HG03060 (cell line): ENCODE results near the gene GOLPH3L.
"Not testable (repeated sequence)": the region's sequence is repeated elsewhere in the genome, so short reads cannot be mapped to it uniquely, and the experiment has no call there.

Experiments
- ATAC-seq: cut with Tn5 transposase; IDR thresholded peaks from one replicate; pipeline ENCODE4 v1.9.1; 2021; ENCODE audit warnings: low read depth, moderate number of reproducible peaks; ENCODE audit not compliant: unreplicated experiment

Gene GOLPH3L

GRCh38 chr1:150696995-150697927 is at the start of gene GOLPH3L:
Gene GOLPH3L, minus strand, starts transcription at chr1:150697154. Its CDS starts 2,316 bp downstream, at chr1:150694838.
- ATAC-seq = peak; percentile 95

DNA sequence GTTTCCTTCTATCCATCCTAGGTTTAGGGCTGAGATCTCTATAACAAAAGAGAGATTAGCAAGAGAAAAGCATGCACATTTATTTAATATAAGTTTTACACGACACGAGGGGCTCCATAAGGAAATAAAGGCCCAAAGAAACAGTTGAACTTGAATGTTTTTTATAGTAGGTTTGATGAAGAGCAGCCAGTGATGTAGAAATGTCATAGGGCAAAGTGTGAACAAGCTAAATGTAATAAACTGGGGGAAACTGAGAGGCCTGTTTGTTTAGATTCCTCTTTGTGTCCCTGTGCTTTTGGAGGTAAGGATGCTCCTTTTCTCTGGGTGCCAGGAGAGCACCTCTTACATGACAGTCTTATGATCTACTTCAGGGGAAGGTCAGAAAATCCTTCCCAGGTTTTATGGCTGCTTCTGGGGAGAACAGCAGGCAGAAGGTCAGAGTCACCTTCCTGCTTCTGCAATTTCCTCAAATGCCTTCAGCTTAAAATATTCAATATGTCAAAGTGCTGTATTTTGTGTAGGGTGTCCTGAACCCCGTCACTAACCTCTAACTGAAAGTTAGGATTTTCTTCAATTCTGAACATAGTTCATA is 33.3 kb upstream of the GOLPH3L start:
- no peak for ATAC-seq

- ATAC-seq = no peak
Measured at GRCh38 chr1:150724336-150724735, 27.4 kb upstream of the GOLPH3L start.

DNA sequence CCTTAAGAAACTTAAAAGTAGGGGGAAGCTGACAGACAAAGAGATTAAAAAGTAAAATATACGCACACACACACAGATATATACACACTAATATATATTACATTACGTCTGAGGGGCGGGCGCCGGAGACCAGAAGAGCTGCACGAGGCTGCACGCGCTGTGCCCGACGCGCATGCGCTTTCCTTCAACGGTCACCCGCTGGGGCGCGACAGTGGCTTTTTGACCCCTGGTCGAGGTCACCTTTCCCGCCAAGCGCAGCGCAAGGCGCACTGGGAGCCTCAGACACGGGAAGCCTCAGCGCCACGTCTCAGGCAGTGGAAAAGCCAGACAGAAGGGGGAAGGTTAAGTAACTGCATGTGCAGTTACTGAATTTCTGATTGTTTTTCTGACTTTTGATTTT is 23.7 kb upstream of the GOLPH3L start, which contains the start of gene HORMAD1:
Gene HORMAD1 (minus strand): TSS at position 193 of the 400 bp plus-strand sequence. CDS start 1,390 bp downstream, outside the sequence.
- no peak for ATAC-seq

GRCh38 chr1:150720098-150720497 is 23.1 kb upstream of the GOLPH3L start:
- ATAC-seq = no peak

DNA sequence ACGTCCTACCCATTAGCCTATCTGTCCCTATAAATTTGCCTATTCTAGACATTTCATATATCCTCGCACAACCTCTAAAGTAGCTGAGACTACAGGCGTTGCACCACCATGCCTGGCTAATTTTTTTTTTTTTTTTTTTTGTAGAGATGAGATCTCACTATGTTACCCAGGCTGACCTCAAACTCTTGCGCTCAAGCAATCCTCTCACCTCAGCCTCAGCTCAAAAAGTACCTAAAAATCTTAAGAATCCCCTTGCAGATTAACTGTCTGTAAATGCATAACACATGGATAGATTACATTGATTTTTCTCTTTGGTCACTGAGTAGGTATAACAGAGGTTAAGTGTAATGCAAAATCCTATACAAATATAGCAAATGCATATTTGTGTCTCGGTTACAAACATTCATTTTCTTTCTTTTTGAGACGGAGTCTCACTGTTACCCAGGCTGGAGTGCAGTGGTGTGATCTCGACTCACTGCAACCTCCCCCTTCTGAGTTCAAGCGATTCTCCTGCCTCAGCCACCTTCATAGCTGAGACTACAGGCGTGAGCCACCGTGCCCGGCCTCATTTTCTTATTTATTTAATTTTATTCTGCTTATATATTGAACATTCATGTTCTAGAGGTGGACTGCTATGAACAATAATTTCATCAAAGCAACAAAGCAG is 21.4 kb upstream of the GOLPH3L start:
- ATAC-seq = no peak

- ATAC-seq = not testable (repeated sequence)
Measured at GRCh38 chr1:150709031-150709430, 12.1 kb upstream of the GOLPH3L start.

- ATAC-seq = peak; percentile 44
Measured at GRCh38 chr1:150708595-150708994, 11.6 kb upstream of the GOLPH3L start.

DNA sequence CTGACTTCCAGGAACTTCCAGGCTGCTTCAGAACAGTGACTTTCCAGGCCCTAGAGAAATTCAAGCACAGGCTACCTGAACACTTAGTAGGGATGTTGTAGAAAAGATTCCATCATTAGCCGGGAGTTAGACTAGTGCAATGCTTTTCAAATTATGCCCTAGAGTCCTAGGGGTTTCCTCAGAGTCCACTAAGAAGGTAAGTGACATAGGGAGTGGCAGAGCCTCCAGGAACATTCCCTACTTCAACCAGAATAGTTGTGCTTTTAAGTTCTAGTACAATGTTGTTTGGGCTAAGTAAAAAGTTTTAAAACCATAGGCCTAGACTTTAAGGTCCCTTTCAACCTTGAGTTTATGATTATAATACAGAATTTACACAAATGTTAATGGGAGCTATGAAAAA is 9.1 kb upstream of the GOLPH3L start:
- no peak for ATAC-seq

DNA sequence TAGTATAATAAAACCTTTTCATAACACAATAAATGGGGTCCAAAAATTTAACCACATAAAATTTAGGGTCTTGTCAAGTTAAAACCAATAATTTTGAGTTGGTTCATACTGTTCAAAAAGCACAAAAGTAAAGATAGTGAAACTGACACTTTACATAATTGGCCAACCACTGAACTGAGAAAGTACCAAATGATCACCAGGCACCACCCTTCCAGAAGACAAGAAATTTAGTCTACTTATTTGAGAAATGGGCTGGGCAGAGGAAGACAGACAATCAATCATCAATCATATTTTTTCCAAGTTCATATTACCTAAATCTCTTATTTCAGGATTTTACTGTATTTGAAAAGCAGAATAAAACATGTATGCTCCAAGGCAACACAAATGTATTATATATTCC is 6.5 kb upstream of the GOLPH3L start:
- no peak for ATAC-seq

- ATAC-seq = no peak
Measured at GRCh38 chr1:150696590-150696989, 364 bp downstream of the GOLPH3L start.

GRCh38 chr1:150696162-150696561 is 792 bp downstream of the GOLPH3L start:
- no peak for ATAC-seq

GRCh38 chr1:150695561-150695960 is 1.4 kb downstream of the GOLPH3L start:
- no peak for ATAC-seq

DNA sequence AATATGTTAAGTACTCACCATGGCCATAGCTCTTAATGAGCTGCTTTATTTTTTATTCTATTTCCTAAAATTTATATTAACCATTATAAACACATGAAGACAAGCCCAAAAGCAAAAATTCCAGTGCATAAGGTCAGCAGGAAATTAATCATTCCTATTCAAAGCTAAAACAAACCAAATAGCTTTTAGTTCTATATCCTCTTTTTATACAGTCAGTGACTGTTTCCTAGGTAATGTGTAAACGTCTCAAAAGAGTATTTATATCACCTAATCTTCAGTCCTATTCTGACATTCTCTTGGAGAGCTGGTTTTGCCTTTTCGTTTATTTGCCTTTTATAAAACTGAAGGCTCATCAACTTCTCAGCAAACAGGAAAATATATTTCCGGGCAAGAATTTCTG is 4.2 kb downstream of the GOLPH3L start:
- no peak for ATAC-seq

GRCh38 chr1:150688763-150689162 is 8.2 kb downstream of the GOLPH3L start:
- no peak for ATAC-seq

DNA sequence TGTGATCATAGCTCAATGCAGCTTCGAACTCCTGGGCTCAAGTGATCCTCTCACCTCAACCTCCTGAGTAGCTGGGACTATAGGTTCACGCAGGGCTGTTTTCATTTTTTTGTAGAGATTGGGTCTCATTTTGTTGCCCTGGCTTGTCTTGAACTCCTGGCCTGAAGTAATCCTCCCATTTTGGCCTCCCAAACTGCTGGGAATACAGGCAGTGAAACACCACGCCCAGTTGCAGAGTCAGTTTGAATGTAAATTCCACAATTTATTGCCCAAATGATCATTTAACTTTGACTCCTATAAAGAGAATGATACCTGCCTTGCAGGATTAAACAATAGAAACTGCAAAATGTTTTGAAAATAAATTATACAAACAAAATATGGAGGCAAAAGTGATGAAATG is 10.7 kb downstream of the GOLPH3L start:
- no peak for ATAC-seq

- no peak for ATAC-seq
Measured at GRCh38 chr1:150683914-150684313, 13.0 kb downstream of the GOLPH3L start.

DNA sequence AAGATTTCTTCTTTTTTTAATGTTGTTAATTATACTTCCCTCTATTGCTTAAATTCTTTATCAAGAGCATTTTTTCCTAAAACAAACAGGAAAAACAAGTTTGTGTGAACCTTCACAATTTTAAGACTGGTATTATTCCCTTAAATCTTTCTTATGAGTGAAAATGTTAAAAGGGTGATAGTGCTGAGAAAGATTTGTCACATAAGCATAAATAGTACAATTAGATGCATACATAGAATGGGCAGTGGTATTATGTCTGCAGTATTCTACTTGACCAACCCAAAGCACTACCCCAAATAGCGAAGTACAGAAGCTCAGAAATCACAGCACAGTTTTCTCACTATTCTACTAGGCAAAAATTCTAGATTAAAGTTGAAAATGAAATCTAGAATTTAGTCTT is 18.0 kb downstream of the GOLPH3L start:
- no peak for ATAC-seq

DNA sequence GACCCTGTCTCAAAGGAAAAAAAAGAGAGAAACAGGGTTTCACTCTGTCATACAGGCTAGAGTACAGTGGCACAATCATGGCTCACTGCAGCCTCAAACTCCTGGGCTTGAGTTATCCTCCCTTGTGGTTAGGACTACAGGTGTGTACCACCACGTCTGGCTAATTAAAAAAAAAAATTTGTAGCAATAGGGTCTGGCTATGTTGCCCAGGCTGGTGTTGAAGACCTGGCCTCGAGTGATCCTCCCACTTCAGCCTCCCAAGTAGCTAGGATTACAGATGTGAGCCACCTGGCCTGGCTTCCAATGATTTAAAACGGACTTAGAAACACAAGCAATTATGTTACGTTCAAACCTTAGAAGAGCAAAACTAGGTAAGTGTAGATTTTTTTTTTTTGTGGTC is 22.1 kb downstream of the GOLPH3L start:
- ATAC-seq = no peak

DNA sequence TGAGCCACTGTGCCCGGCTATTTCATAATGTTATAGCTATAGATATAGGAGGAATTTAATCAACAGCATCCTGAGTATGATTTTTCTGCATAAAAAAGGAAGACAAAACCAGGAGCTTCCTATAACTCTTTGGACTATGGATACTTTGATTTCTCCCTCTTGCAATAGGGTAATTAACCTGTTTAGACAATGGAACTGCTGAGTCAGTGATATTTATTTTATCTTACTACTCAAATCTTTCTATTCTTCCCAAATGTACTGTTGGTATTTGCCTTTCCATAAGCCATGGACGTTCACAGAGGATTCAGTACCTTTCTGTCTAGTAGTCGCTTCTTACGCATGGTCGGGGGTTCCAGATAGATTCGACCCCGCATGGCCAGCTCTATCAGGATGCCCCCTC is 33.6 kb downstream of the GOLPH3L start:
- ATAC-seq = no peak

DNA sequence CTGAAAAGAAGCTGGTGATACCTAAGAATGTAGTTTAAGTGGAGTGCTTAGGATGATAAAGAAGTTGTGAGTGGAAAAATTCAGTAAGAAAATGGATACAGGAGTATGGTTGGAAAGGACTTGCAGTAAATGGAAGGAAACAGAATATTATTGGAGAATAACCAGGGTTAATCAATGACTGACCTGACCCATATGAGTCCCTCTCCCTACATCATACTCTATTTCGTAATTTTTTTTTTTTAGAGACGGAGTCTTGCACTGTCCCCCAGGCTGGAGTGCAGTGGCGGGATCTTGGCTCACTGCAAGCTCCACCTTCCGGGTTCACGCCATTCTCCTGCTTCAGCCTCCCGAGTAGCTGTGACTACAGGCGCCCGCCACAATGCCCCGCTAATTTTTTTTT is 34.1 kb downstream of the GOLPH3L start:
- ATAC-seq = no peak
